ENCODE data around the gene SRP68.

The SRP68 gene

DNA sequence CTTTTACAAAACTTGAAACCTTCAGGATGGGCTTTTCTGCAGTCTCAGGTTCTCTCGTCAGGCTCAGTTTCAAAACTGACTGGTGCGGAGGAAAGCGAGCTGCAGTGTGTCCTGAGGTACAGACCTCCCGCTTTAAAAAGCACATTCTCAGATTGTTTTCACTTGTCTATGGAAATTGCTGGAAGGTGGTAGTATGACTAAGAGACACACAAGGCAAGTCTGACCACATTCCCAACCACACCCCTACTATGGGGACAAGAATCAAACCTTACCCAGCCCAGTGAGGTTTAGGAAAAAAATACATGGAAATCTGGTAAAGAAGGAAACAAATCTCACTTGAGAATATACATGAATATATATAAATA lies 18.2 kb downstream of the SRP68 start:
- Histone ChIP-seq H3K4me3 (ENCODE audit: low read length, poor library complexity, severe bottlenecking) (no peak overlapping the region), H3K79me2 (ENCODE audit: insufficient read depth, low read length) (0 out of 2 replicates have a peak, but pooled peaks cover 6% of the 10 kb centered on the region), H3K27me3 (ENCODE audit: insufficient read depth, low read length, poor library complexity, severe bottlenecking) (no peaks in the 10 kb centered on the region), H3K4me1 (ENCODE audit: insufficient read depth, low read length, poor library complexity, severe bottlenecking) (no peaks in the 10 kb centered on the region), H3K9me2 (replicated peaks; ENCODE audit: low read depth, low read length) (no peaks in the 10 kb centered on the region), H3K9me3 (ENCODE audit: insufficient read depth, low read depth, low read length) (no peaks in the 10 kb centered on the region), H2AFZ (ENCODE audit: low read length) (no peak overlapping the region), H3K4me2 (ENCODE audit: low read depth, low read length, poor library complexity, severe bottlenecking) (no peak overlapping the region), H3F3A (ENCODE audit: low read depth) (no peaks in the 10 kb centered on the region), H3K36me3 (ENCODE audit: insufficient read depth, low read length) (peaks cover 54% of the 10 kb centered on the region), H3K9ac (ENCODE audit: low read depth, low read length, poor library complexity, severe bottlenecking) (no peak overlapping the region), H4K20me1 (ENCODE audit: insufficient read depth, low read length, poor library complexity, severe bottlenecking) (no peaks in the 10 kb centered on the region)
- no peak for TF ChIP-seq EZH2phosphoT487 (IDR thresholded peaks at IDR 0.05; ENCODE audit: borderline replicate concordance)
- TF ChIP-seq, protein P1, sequence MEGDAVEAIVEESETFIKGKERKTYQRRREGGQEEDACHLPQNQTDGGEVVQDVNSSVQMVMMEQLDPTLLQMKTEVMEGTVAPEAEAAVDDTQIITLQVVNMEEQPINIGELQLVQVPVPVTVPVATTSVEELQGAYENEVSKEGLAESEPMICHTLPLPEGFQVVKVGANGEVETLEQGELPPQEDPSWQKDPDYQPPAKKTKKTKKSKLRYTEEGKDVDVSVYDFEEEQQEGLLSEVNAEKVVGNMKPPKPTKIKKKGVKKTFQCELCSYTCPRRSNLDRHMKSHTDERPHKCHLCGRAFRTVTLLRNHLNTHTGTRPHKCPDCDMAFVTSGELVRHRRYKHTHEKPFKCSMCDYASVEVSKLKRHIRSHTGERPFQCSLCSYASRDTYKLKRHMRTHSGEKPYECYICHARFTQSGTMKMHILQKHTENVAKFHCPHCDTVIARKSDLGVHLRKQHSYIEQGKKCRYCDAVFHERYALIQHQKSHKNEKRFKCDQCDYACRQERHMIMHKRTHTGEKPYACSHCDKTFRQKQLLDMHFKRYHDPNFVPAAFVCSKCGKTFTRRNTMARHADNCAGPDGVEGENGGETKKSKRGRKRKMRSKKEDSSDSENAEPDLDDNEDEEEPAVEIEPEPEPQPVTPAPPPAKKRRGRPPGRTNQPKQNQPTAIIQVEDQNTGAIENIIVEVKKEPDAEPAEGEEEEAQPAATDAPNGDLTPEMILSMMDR (conservative IDR thresholded peaks at IDR 0.05; ENCODE audit: low read length): no peak

DNA sequence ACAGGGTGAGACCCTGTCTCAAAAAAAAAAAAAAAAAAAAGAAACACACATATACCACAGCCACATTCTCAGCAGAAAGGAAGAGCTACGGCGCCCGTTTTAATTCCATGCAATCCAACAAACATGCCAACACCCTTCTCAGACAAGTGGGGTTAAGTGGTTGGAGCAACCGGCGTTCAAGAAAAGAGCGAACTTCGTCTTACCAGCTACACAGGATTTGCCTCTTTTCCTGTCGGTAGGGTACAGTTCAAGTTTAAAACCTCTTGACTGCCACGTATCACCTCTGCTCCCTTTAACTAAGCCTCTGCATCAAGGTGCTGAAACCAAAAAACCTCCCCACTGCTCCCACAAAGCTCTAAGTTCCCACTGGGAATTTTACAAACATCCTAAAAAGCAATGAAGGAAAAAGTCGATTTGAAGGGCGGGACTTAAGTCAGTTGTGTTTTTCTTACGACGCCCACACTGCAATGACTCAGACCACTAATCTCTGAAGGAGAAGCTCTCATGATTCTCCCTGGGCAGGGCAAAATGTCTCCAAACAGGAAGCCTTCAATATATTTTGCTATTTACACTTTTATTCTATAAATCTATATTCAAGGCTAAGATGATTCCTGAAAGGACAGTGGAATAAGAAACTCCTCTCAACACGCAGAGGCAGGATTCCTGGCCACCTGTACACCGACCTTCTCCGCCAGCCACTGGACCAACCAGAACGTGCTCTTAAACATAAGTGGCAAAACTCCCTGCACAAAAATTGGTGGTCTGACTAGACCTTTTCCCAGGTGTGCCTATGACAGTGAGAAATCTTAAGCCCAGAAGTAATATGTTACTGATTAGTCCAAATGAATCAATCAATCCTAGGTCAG lies 18.8 kb downstream of the SRP68 start:
- Histone ChIP-seq H3K4me3 (ENCODE audit: low read length, poor library complexity, severe bottlenecking) (no peak overlapping the region), H3K36me3 (ENCODE audit: insufficient read depth, low read length) (peaks cover 54% of the 10 kb centered on the region), H3K4me2 (ENCODE audit: low read depth, low read length, poor library complexity, severe bottlenecking) (no peak overlapping the region), H3K9ac (ENCODE audit: low read depth, low read length, poor library complexity, severe bottlenecking) (no peak overlapping the region), H3K79me2 (ENCODE audit: insufficient read depth, low read length) (0 out of 2 replicates have a peak, but pooled peaks cover 6% of the 10 kb centered on the region), H3K9me3 (ENCODE audit: insufficient read depth, low read depth, low read length) (no peaks in the 10 kb centered on the region), H3K27me3 (ENCODE audit: insufficient read depth, low read length, poor library complexity, severe bottlenecking) (no peaks in the 10 kb centered on the region), H3K4me1 (ENCODE audit: insufficient read depth, low read length, poor library complexity, severe bottlenecking) (no peaks in the 10 kb centered on the region), H3F3A (ENCODE audit: low read depth) (no peaks in the 10 kb centered on the region), H4K20me1 (ENCODE audit: insufficient read depth, low read length, poor library complexity, severe bottlenecking) (no peaks in the 10 kb centered on the region), H2AFZ (ENCODE audit: low read length) (no peak overlapping the region), H3K9me2 (replicated peaks; ENCODE audit: low read depth, low read length) (no peaks in the 10 kb centered on the region)
- TF ChIP-seq, protein P1 (conservative IDR thresholded peaks at IDR 0.05; ENCODE audit: low read length): no peak
- TF ChIP-seq EZH2phosphoT487 (IDR thresholded peaks at IDR 0.05; ENCODE audit: borderline replicate concordance): no peak

DNA sequence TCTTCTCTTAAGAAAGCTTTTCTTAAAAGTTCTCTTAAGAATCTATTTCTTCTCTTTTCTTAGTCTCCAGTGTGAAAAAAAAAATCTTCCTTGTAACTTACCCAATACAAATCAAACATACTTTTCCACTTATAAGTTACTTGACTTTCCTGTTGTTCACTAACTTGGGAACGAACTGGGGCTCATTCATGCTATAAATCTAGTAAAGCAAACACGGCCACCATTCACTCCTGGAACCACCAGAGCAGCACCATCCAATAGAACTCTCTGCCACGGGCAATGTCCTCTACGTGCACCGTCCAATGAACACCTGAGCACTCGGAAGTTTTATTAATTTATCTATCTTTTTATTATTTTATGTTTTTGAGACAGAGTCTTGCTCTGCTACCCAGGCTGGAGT lies 20.8 kb downstream of the SRP68 start:
- Histone ChIP-seq H2AFZ (ENCODE audit: low read length) (no peak overlapping the region), H3K9me3 (ENCODE audit: insufficient read depth, low read depth, low read length) (no peaks in the 10 kb centered on the region), H3K4me1 (ENCODE audit: insufficient read depth, low read length, poor library complexity, severe bottlenecking) (no peaks in the 10 kb centered on the region), H3K9me2 (replicated peaks; ENCODE audit: low read depth, low read length) (no peaks in the 10 kb centered on the region), H3F3A (ENCODE audit: low read depth) (no peaks in the 10 kb centered on the region), H3K79me2 (ENCODE audit: insufficient read depth, low read length) (0 out of 2 replicates have a peak, but pooled peaks cover 6% of the 10 kb centered on the region), H4K20me1 (ENCODE audit: insufficient read depth, low read length, poor library complexity, severe bottlenecking) (no peaks in the 10 kb centered on the region), H3K4me2 (ENCODE audit: low read depth, low read length, poor library complexity, severe bottlenecking) (no peak overlapping the region), H3K27me3 (ENCODE audit: insufficient read depth, low read length, poor library complexity, severe bottlenecking) (no peaks in the 10 kb centered on the region), H3K4me3 (ENCODE audit: low read length, poor library complexity, severe bottlenecking) (no peak overlapping the region), H3K36me3 (ENCODE audit: insufficient read depth, low read length) (peaks cover 52% of the 10 kb centered on the region; the same call in 1 of the 2 replicates), H3K9ac (ENCODE audit: low read depth, low read length, poor library complexity, severe bottlenecking) (no peak overlapping the region)
- TF ChIP-seq, protein P1 (conservative IDR thresholded peaks at IDR 0.05; ENCODE audit: low read length): no peak
- TF ChIP-seq EZH2phosphoT487 (IDR thresholded peaks at IDR 0.05; ENCODE audit: borderline replicate concordance): no peak
